HEK293T (cell line): ENCODE measurements around the gene PDPK1.

Experiments used
- CTCF ChIA-PET: fragments of 350-600 bp; formaldehyde crosslinking; extraction: SDS; loops from one replicate; lab custom pipeline; 2021; ENCODE audit warnings: antibody characterized with exemption, inconsistent platforms; lab: Yijun Ruan, JAX
- POLR2A ChIA-PET: fragments of 350-600 bp; formaldehyde crosslinking; extraction: SDS; loops from one replicate; lab custom pipeline; 2020; ENCODE audit warnings: antibody characterized with exemption, inconsistent platforms; lab: Yijun Ruan, JAX
- DNase-seq: peaks from one replicate; pipeline ENCODE4 v3.0.0; 2012; ENCODE audit warnings: mixed read lengths; ENCODE audit errors: extremely low spot score
- ARNT ChIP-seq: fragments of 450-650 bp; IDR thresholded peaks from 2 replicates; pipeline ENCODE4 v1.6.1; 2017; ENCODE audit warnings: mild to moderate bottlenecking
- BHLHE40 ChIP-seq: fragments of 450-650 bp; IDR thresholded peaks from 2 replicates; pipeline ENCODE4 v1.6.1; 2016; ENCODE audit warnings: mild to moderate bottlenecking, moderate library complexity, borderline replicate concordance
- CTBP1 ChIP-seq: fragments of 450-650 bp; IDR thresholded peaks from 2 replicates; pipeline ENCODE4 v1.6.1; 2016; ENCODE audit warnings: borderline replicate concordance
- ELF4 ChIP-seq: fragments of 450-650 bp; IDR thresholded peaks from 2 replicates; pipeline ENCODE4 v1.6.1; 2017; ENCODE audit warnings: antibody characterized with exemption
- FOXA1 ChIP-seq: fragments of 450-650 bp; IDR thresholded peaks from 2 replicates; pipeline ENCODE4 v1.6.1; 2016; ENCODE audit warnings: mild to moderate bottlenecking
- FOXK2 ChIP-seq: fragments of 450-650 bp; IDR thresholded peaks from 2 replicates; pipeline ENCODE4 v1.6.1; 2016; ENCODE audit warnings: mild to moderate bottlenecking
- FOXM1 ChIP-seq: fragments of 450-650 bp; IDR thresholded peaks from 2 replicates; pipeline ENCODE4 v1.6.1; 2017; ENCODE audit warnings: mild to moderate bottlenecking, borderline replicate concordance
- HDGF ChIP-seq: fragments of 450-650 bp; IDR thresholded peaks from 2 replicates; pipeline ENCODE4 v1.6.1; 2017; ENCODE audit warnings: antibody characterized with exemption, borderline replicate concordance
- L3MBTL2 ChIP-seq: fragments of 450-650 bp; conservative IDR thresholded peaks from 2 replicates; pipeline ENCODE4 v1.6.1; 2016; ENCODE audit warnings: mild to moderate bottlenecking
- LEF1 ChIP-seq: fragments of 450-650 bp; IDR thresholded peaks from 2 replicates; pipeline ENCODE4 v1.6.1; 2017; ENCODE audit warnings: mild to moderate bottlenecking, borderline replicate concordance
- NFRKB ChIP-seq: fragments of 450-650 bp; IDR thresholded peaks from 2 replicates; pipeline ENCODE4 v1.6.1; 2016; ENCODE audit warnings: mild to moderate bottlenecking, moderate library complexity
- SP1 ChIP-seq: fragments of 450-650 bp; IDR thresholded peaks from 2 replicates; pipeline ENCODE4 v1.6.1; 2017
- SUZ12 ChIP-seq: fragments of 450-650 bp; IDR thresholded peaks from 2 replicates; pipeline ENCODE4 v1.6.1; 2016; ENCODE audit warnings: mild to moderate bottlenecking
- TARDBP ChIP-seq: fragments of 450-650 bp; IDR thresholded peaks from 2 replicates; pipeline ENCODE4 v1.6.1; 2016
- ZNF384 ChIP-seq: fragments of 450-650 bp; IDR thresholded peaks from 2 replicates; pipeline ENCODE4 v1.6.1; 2016
- TF ChIP-seq, protein P1 (sequence below): fragments of 450-650 bp; IDR thresholded peaks from 2 replicates; pipeline ENCODE4 v1.6.1; 2016

PDPK1 gene

DNA sequence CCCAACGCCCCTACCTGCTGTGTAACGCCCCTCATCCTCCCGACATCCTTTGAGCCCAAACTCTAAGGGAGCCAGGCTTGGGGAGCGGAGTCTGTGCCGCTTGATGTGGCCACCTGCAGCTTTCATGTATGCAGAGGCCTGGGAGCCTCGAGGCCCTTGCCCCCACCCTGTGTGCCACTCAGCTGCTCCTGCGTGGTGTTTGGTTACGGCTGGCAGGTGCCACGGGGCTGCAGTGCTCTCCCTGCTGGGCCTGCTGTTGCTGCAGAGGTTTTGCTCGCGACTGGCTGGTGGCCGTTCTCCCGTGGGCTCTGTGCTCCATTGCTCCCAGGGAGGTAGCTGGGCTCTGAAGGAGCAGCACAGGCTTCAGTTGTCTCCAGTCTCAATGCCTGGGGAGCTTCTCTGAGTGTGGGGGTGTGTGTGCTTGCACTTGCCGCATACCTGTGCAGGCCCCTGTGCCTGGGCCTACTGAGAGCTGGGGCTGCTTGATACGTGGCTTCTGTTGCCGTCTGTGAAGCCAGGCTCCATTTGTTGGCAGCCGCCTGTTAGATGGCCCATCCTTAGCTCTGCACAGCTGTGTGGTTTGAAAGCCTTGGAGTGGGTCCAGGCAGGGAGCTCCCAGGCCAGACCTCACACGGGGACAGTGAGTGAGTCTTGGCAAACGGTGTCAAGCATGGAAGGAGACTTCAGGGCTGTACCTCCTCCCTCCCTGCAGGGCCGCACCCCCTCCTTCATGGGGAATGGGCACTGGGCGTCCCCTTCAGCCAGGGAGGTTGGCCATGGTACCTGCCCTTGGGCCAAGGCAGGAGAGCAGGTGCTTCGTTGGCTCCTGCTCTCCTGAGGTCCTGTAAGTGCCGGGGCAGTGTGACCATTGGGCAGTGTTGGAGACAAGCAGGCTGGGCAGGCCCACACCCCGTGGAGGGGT is 47.2 kb downstream of the PDPK1 start:
- TF ChIP-seq, protein P1, sequence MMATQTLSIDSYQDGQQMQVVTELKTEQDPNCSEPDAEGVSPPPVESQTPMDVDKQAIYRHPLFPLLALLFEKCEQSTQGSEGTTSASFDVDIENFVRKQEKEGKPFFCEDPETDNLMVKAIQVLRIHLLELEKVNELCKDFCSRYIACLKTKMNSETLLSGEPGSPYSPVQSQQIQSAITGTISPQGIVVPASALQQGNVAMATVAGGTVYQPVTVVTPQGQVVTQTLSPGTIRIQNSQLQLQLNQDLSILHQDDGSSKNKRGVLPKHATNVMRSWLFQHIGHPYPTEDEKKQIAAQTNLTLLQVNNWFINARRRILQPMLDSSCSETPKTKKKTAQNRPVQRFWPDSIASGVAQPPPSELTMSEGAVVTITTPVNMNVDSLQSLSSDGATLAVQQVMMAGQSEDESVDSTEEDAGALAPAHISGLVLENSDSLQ = no peak
- TF ChIP-seq SP1 = no peak
- no peak for TF ChIP-seq TARDBP
- no peak for TF ChIP-seq BHLHE40
- DNase-seq = no peak
- ChIA-PET CTCF (no interaction called here), POLR2A (no interaction called here)

DNA sequence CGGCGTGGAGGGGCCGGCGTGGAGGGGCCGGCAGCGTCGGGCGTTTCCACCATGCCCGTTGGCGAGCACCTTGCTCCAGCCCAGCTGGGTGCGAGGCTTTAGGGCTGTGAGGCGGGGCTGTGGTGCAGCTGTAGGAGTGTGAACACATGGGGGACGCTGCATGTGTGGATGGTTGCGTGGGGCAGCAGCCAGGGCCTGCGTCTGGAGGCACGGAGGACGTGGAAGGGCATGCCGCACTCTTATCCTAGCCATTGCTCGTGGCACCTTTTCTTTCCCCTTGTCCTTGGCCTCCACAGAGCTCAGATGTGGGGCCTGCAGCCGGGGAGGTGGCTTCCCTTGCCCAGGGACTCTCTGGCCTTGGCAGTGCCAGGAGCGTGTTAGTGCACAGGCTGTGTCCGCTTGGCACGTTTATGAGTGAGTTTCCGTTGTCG is 47.8 kb downstream of the PDPK1 start:
- DNase-seq = no peak
- POLR2A ChIA-PET = no interaction called here
- no peak for TF ChIP-seq FOXK2
- no peak for TF ChIP-seq ZNF384
- no peak for TF ChIP-seq CTBP1
- TF ChIP-seq BHLHE40 = no peak
- TF ChIP-seq, protein P1 = no peak
- no peak for TF ChIP-seq FOXA1
- no peak for TF ChIP-seq ARNT
- no peak for TF ChIP-seq L3MBTL2
- no peak for TF ChIP-seq LEF1
- no peak for TF ChIP-seq ELF4
- no peak for TF ChIP-seq TARDBP
- no peak for TF ChIP-seq SP1
- TF ChIP-seq FOXM1 = no peak
- TF ChIP-seq HDGF = no peak
- no peak for TF ChIP-seq SUZ12
- TF ChIP-seq NFRKB = no peak
- CTCF ChIA-PET = no interaction called here

DNA sequence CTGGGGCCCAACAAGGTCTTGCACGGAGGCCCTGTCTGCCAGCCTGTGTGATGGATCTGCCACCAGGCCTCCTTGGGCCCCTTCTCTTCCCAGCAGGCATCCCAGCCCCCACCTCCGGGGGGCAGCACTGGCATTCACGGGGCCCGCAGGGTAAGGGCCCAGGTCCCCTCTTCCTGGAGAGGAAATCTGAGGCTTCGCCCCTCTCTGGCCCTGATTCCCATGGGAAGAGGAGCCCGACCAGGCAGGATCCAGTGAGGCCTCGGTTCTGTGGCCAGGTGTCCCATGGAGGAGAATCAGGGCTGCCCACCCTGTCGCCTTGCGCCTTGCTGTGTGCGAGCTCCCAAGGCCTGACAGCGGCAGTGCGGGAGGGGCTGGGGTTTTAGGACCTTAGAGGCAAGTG is 48.4 kb downstream of the PDPK1 start:
- TF ChIP-seq BHLHE40 = no peak
- TF ChIP-seq NFRKB = no peak
- no peak for TF ChIP-seq HDGF
- TF ChIP-seq SP1 = no peak
- TF ChIP-seq FOXA1 = no peak
- TF ChIP-seq CTBP1 = no peak
- no peak for TF ChIP-seq FOXM1
- TF ChIP-seq, protein P1 = no peak
- no peak for TF ChIP-seq L3MBTL2
- TF ChIP-seq LEF1 = no peak
- TF ChIP-seq SUZ12 = no peak
- no peak for TF ChIP-seq ARNT
- TF ChIP-seq FOXK2 = no peak
- CTCF ChIA-PET = no interaction called here
- POLR2A ChIA-PET = no interaction called here
- no peak for DNase-seq

DNA sequence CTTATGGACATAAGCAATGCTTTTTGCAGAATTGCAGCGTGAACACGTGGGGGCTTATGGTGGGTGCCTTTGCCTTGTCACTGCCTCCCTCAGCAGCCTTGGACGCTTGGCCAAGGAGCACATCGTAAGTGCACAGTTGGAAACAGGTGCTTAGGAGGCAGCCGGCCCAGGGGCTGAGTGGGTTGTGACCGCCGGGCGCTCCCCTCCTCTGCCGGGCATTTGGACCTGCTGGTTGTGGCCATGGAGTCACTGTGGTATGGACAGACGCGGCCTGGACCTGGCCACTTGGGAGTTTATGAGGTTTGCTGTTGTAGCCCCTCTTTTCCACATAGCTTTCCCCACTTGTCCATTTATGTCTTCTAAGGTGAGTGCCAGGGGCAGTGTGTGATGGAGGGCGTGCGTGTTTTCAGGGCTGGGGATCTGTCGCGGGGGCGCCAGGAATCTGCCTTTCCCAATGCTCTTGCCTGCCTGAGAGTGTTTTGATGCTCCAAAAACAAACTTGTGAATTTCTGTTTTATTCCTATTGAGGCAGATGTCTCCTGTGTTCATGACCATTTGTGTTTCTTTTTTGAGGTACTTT is 49.2 kb downstream of the PDPK1 start:
- DNase-seq = no peak
- CTCF ChIA-PET = no interaction called here
- POLR2A ChIA-PET = no interaction called here
- TF ChIP-seq SUZ12 = no peak
- TF ChIP-seq, protein P1 = no peak
- TF ChIP-seq ARNT = no peak
- no peak for TF ChIP-seq BHLHE40
- TF ChIP-seq FOXM1 = no peak
- TF ChIP-seq SP1 = no peak
- TF ChIP-seq ELF4 = no peak
- TF ChIP-seq NFRKB = no peak
- TF ChIP-seq LEF1 = no peak
- no peak for TF ChIP-seq CTBP1
- no peak for TF ChIP-seq FOXK2
- no peak for TF ChIP-seq L3MBTL2
- TF ChIP-seq HDGF = no peak
- TF ChIP-seq ZNF384 = no peak
- TF ChIP-seq FOXA1 = no peak
- no peak for TF ChIP-seq TARDBP

DNA sequence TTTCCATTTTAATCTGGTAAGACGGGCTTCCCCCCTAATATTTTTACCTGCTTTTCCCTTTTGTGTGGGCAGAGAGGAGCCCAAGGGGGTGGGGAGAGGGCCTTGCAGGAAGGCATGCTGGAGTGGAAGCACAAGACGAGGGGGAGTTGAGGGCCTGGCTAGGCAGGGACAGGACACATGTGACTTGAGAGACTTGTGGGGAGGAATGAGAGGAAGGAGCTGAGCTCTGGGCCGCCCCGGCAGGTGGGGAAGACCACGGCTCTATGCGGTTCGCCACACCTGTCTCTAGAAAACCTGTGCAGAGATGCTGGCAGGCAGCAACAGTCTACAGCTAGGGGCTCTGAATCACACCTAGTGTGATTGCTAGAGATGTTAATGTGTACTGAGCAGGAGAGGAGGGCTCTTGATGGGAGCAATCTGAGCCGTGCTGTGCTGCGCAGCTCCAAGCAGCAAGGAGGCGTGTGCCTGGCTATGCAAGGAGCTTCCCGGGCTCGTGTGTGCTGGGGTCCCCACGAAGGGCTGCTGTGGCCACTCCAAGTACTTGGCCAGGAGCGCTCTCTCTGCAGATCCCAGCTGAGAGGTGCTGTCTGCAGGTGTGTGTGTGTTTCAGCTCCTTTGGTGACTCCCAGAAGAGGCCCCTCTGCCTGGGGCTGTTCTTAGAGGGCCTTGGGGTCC is 50.2 kb downstream of the PDPK1 start:
- no peak for DNase-seq
- ChIA-PET CTCF (no interaction called here), POLR2A (no interaction called here)
- TF ChIP-seq FOXA1 (no peak), NFRKB (no peak), LEF1 (no peak), L3MBTL2 (no peak), ELF4 (no peak), ZNF384 (no peak), FOXM1 (no peak), BHLHE40 (no peak), FOXK2 (no peak), ARNT (no peak)
- TF ChIP-seq, protein P1 = no peak
